Purkinje cell (primary cell): ENCODE data around the gene MICA. TPM values are rescaled to one million over a fixed set of nuclear protein-coding genes. Genes with fewer than 3 reads are reported as not detected.

Experiments used
- polyA plus RNA-seq: library from polyadenylated mRNA; unstranded; fragments of >200 nt; fragmentation: Nextera tagmentation; gene quantifications from 2 replicates; pipeline ENCODE4 v1.2.1, GENCODE V29; 2014

Gene MICA
- polyA plus RNA-seq = 0.32 TPM in 1 of 2 replicates, not detected in the other

GRCh38 chr6:31403283-31404060 lies at the start of gene MICA:
TSS of gene MICA (plus strand) at chr6:31403595. CDS start at chr6:31403633, 38 bp downstream.

GRCh38 chr6:31356946-31357466 lies 46.4 kb upstream of the MICA start, which contains the start of gene HLA-B:
TSS of gene HLA-B (minus strand) at chr6:31357179. CDS start at chr6:31357158, 21 bp downstream.

Other genes with a start within 250 kb of the MICA start
- 0.52 and 1.4 TPM in 2 replicates for gene CCHCR1, start 245.8 kb upstream of the MICA start, polyA plus RNA-seq
- 0.15 and 0.32 TPM in 2 replicates for gene TCF19, start 245.0 kb upstream of the MICA start, polyA plus RNA-seq
- not detected in 2 replicates for gene POU5F1, start 232.9 kb upstream of the MICA start, polyA plus RNA-seq
- 10.6 and 18.4 TPM in 2 replicates for gene HLA-C, start 131.5 kb upstream of the MICA start, polyA plus RNA-seq
- 164 and 256 TPM in 2 replicates for gene HLA-B, start 46.4 kb upstream of the MICA start, polyA plus RNA-seq
- gene MICB, start 94.5 kb downstream of the MICA start, polyA plus RNA-seq = not detected in 2 replicates
- not detected in 2 replicates for gene MCCD1, start 125.4 kb downstream of the MICA start, polyA plus RNA-seq
- gene DDX39B, start 138.4 kb downstream of the MICA start, polyA plus RNA-seq = 76.0 and 88.5 TPM in 2 replicates
- gene ATP6V1G2, start 143.0 kb downstream of the MICA start, polyA plus RNA-seq = 154 and 211 TPM in 2 replicates
- gene NFKBIL1, start 144.0 kb downstream of the MICA start, polyA plus RNA-seq = 0.62 and 0.75 TPM in 2 replicates
- not detected in 2 replicates for gene LTA, start 168.7 kb downstream of the MICA start, polyA plus RNA-seq
- gene TNF, start 172.0 kb downstream of the MICA start, polyA plus RNA-seq = not detected in 2 replicates
- gene LTB, start 178.8 kb downstream of the MICA start, polyA plus RNA-seq = not detected in 2 replicates
- not detected in 2 replicates for gene LST1, start 182.7 kb downstream of the MICA start, polyA plus RNA-seq
- not detected in 2 replicates for gene NCR3, start 189.4 kb downstream of the MICA start, polyA plus RNA-seq
- gene AIF1, start 211.6 kb downstream of the MICA start, polyA plus RNA-seq = 2.7 TPM in 1 of 2 replicates, not detected in the other
- gene PRRC2A, start 217.1 kb downstream of the MICA start, polyA plus RNA-seq = 3.7 and 3.8 TPM in 2 replicates
- 16.0 and 30.8 TPM in 2 replicates for gene BAG6, start 249.1 kb downstream of the MICA start, polyA plus RNA-seq